EH (cell line): ENCODE measurements around the gene APLP2.
A peak's percentile ranks its signal among the peaks of the same experiment; 100 is the strongest.

Experiments
- DNase-seq: peaks from one replicate; pipeline ENCODE4 v3.0.0-alpha.2; 2015; ENCODE audit warnings: low read depth

Gene APLP2

DNA sequence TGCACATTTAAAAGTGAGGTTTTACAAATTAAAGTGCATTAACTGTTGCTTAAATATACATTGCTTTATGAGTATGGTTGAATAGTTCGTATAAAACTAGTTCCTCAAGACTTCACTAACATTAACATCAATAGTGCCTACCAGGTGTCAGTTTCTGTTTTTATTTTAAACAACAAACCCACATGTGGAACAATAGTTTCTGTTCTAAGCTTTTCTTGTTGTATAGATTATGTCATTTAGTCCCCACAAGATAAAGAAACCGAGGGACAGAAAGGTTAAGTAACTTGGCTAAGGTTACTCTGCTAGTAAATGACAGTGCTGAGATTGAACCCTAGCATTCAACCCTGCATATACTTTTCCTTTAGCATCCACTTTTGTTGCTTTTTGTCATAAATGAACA lies 48.5 kb downstream of the APLP2 start:
- DNase-seq: no peak

DNA sequence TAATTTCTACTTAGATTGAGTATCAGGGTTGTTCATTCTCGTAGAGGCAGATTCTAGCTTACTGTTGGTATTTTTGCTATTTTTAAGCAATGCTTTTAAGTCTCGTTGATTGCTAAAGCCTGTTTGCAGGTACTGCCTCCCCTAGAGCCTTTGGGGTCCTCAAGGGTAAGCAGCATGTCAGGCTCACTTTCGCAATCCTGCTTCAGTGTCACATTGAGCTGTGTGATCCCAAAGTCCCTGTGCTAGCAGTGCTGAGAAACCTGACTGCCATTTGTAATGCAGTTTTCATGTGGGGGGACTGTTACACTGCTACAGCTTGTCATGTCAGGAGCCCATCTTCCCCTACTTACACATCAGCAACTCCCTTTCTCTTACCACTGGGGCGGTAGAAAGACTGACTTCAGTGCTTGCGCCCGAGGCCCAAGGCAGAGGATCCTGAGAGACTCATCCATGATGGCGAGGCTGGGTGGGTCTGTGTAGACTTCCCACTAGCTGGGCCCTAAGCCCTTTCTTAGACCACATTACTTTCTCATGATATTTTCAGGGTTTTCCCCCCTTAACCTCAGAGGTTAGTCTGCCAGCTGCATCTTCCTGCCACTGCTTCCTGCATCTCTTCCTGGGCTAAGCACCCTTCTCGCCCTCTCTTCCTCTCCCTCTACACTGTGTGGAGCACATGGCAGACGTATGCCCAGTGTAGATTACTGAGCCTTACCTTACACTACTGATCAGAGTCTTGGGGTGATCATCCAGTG lies 49.1 kb downstream of the APLP2 start:
- no peak for DNase-seq

DNA sequence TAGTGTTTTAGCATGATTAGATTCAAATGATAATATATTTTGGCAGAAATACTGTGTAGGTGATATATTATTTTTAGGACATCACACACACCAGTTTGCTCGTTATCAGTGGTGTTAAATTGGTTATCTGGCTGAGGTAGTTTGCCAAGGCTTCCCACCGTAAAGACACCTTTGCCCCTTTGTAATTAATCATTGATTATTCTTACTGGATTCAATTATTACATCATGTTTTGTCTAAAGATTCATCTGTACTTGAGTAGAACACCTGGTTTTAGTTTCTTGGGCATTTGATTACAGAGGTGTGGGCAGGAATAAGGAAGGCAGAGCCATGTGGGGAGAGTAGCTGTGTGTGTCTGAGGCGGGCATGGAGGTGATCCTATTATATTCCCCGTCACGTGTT lies 50.4 kb downstream of the APLP2 start:
- DNase-seq: no peak

DNA sequence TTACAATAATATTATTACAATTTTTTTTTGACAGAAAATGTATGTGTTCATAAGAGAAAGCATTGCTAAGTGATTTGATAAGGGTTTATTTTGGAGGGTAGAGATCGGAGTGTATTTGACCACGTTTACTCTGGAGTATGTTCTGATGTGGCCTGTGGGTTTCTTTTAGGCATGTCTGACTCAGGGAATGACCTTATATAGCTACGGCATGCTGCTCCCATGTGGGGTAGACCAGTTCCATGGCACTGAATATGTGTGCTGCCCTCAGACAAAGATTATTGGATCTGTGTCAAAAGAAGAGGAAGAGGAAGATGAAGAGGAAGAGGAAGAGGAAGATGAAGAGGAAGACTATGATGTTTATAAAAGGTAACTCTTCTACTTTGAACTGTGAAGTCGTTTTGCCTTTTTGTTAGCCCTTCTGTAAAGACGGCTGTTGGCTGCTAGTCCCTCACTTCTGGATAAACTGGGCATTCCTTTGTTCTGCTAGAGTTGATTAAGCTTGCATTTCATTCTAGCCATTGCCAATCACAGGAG lies 51.8 kb downstream of the APLP2 start:
- DNase-seq: peak; percentile 61

DNA sequence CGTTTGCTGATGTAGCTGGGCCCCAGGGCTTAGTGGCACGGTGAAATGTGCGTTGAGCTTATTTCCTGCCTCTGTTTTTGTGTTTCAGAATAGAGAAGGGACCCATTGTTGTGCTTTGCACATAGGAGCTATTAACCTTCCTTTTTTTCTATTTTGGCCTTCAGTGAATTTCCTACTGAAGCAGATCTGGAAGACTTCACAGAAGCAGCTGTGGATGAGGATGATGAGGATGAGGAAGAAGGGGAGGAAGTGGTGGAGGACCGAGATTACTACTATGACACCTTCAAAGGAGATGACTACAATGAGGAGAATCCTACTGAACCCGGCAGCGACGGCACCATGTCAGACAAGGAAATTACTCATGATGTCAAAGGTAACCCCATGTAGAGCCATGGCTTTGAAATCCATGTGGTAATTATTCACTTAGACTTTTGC lies 52.5 kb downstream of the APLP2 start:
- no peak for DNase-seq

DNA sequence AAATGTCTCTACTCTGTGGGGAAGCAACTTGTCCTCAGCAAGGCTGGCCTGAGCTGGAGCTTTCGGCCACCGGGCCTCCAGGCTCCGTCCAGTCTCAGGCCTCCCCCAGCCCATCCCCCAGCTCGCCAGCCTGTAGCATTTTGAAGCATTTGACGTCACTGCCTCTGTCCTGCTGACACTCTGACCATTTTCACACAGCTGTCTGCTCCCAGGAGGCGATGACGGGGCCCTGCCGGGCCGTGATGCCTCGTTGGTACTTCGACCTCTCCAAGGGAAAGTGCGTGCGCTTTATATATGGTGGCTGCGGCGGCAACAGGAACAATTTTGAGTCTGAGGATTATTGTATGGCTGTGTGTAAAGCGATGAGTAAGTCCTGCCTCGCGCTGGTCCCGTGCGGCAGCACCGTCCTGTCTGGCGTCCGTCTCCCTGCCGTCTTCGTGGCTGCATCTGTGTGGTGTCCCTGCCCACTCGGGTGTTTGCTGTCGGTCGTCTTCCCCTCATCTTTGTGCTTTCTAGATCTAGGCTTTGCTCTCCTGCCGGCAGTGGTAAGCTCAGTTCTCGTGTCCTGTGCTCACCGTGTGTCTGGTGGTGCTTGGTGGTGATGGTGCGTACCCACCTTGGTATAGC lies 53.8 kb downstream of the APLP2 start:
- no peak for DNase-seq

DNA sequence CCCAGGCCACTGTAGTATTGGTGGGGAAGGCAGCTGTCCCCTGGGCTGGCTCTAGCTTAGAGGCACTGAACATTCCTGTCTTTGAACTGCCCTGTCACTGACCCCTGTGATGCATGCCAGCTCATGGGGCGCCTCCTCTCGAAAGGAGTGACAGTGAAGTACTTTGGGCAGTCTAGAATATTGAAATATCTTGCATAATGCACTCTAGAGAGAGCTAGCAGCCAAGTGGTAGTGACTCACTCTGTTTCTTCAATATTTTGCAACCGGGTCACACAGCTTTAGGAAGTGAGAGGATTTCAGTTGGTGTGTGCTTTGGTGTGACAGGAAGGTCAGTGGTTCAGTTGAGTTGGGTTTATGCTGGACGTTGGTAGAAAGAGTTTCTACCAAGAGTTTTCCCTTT lies 54.4 kb downstream of the APLP2 start:
- peak; percentile 88 for DNase-seq

DNA sequence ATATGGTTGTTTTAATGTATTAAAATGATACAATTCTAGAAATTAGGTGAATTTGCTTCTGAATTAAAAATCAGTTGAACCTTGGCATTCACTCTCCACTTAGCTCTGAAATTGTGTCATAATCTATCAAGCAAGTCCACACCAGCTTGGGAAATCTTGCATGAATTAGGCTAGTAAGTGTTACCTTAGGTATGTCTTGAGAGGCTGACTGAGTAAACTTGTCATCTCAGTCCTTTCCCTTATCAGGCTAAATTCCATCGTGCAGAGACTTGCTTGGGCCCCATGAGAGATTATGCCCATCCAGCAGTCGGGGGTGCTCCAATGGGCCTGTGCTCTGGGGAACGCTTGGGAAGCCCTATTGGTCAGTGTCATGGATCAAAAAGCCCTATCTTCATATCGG lies 55.9 kb downstream of the APLP2 start:
- no peak for DNase-seq

DNA sequence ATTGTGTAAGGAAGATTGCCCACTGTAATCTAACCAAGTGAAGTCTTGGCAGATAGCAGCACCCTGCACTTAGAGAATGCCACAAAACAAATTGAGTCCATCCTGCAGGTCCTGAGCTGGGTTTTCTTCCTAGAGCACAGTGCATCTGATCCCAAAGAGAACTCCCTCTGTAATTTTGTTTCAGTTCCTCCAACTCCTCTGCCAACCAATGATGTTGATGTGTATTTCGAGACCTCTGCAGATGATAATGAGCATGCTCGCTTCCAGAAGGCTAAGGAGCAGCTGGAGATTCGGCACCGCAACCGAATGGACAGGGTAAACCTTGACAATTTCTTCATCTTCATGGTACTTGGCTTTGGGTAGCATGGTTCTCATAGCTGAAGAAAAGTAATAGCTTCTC lies 56.8 kb downstream of the APLP2 start:
- DNase-seq: no peak

DNA sequence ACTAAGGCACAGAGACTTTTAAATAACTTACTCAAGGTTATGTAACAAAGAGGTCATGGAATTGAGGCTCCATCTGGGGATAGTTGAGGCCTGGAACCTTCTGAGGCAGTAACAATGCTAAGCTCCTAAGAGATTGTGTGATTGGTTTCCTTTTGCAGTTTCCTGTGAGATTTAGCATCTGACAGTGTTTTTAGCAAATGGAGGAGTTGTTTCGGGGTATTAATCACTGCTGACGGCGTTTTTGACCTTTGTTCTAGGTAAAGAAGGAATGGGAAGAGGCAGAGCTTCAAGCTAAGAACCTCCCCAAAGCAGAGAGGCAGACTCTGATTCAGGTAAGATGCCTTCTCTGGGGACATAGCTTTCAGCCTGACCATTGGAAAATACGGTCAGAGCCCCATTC lies 57.8 kb downstream of the APLP2 start:
- no peak for DNase-seq

DNA sequence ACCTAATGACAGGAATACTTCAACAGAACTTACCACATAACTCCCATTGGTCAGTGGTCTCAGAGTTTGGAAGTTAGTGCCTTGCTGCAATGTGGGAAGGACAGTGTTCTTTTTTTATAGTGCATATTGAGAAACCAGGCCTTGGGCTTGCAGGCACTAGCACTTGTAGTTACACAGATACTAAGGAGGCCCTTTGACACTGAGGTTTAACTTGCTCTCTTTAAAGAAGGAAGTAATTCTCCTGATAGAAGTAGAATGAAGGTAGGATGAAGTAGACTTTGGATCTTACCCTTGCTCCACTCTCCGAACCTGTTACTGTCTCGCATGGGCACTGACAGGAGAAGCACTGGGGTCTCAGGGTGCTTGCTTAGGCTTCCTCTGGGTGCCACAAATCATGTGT lies 58.9 kb downstream of the APLP2 start:
- DNase-seq: no peak

DNA sequence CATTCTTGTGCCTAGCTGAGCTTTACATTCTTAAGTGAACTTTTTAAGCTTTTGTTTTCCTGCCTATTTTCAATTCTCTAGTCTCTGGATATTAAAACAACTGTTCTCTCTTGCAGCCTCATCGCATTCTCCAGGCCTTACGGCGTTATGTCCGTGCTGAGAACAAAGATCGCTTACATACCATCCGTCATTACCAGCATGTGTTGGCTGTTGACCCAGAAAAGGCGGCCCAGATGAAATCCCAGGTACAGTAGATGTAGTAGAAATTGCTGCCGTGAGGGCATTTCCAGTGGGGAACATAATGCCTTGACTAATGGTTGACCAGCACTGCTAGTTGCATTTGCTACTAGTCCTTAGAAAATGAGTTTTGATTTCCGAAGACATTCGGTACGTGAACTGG lies 60.2 kb downstream of the APLP2 start:
- no peak for DNase-seq

DNA sequence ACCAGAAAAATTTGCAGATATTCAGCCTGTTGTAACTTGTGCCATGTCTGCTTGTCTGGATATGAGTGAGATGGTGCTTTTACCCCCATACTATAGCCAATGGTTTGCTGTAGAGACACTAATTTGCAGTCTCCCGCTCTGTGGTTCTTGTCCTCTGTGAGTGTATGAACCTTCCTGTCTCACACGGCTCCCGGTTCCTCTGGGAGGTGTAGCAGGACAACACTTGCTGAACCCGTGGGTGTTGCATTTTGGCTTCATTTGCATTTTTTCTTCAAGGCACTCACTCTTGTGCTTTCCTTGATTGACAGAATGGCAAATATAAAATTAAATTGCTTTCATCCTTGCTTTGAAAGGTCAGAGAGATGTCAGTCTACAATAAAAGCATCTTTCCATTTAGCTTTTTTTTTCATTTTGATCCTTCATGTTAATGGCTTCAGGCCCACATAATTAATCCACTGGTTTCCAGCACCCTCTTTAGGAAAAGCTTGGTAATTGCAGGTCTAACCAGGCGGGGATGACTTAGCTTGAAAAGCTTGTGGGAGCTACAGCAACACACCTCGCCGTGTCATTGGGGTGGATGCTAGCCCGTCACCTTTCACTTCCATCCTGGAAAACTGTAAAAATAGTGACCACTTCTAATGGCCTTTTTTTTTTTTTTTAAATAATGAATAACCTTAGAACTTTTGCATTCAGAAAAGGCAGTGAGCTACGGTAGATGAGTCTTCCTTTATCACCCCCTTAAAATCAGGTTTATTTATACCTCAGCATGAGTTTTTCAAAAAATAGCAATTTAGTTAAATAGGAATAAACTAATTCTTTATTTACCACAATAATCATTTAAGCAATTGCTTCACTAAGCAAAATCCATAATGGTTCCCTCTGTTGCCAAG lies 62.5 kb downstream of the APLP2 start:
- DNase-seq: peak; percentile 72

DNA sequence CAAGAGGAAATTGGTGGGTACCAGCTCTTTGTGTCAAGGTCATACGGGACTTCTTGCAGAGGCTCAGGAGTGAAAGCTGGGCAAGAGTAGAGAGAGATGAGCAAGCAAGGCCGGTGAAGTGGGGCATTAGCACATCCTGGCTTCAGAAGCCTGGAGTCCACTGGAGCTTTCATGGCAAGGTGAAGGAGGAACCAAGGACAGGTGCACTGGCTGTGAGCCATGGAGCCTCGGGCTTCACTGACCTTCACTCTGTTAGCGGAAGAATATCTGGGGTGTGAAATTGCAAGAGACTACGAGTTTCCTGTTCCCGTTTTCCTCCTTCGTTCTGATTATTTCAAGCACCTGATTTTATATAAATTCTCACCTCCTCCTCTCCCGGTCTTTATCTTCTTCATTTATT lies 64.0 kb downstream of the APLP2 start:
- DNase-seq: no peak

DNA sequence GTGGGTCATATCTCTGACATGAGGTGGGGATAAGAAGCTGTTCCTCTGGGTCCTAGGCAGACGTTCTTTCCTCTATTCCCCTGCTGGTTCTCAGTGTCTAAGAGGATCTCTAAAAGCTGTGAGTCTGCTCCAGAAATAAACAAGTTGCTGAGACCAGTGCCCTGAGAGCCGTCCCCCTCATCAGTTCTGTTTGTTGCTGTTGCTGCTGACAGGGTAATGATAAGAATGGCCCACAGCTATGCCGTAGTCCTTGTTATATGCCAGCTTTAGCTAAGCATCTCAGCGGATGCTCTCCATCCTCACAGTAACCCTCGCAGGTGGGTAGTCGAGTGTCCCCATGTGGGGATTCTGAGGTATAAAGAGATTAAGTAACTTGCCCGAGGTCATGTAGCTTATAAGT lies 66.4 kb downstream of the APLP2 start:
- no peak for DNase-seq

DNA sequence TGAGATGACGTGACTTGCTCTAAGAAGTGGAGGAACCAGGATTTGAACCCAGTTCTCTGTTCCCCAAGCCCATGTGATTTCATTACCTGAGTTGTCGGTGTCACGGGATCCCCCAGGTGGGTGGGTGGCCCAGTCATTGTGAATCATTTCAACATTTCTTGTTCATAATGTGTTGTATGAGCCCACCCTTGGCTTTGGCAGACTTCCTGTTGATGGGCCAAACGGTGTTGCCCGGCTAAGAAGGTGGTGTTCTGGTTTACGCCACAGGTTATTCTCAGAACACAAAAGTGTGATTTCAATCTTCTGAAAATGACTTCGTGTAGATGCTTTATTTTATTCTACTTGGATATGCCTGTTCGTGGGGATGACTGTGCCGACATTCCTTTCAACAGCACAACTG lies 68.3 kb downstream of the APLP2 start:
- DNase-seq: no peak

DNA sequence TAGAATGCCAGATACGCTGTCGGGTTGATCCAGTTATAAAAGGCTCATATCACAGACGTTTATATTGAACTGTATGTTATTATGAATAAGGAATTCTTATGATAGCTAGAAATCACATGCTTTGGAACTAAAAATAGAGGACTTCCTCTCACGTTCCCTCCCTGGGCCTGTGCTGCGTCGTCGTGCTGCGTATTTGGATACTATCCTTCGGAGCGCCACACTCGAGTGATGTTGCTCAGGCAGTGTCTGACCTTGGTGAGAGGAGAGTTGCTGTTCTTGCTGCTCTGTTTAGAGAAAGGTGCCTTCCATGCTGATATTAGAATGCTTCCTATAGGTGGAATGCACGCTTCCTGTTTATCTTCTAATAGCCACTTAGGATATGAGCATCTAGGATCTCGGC lies 69.7 kb downstream of the APLP2 start:
- DNase-seq: no peak

DNA sequence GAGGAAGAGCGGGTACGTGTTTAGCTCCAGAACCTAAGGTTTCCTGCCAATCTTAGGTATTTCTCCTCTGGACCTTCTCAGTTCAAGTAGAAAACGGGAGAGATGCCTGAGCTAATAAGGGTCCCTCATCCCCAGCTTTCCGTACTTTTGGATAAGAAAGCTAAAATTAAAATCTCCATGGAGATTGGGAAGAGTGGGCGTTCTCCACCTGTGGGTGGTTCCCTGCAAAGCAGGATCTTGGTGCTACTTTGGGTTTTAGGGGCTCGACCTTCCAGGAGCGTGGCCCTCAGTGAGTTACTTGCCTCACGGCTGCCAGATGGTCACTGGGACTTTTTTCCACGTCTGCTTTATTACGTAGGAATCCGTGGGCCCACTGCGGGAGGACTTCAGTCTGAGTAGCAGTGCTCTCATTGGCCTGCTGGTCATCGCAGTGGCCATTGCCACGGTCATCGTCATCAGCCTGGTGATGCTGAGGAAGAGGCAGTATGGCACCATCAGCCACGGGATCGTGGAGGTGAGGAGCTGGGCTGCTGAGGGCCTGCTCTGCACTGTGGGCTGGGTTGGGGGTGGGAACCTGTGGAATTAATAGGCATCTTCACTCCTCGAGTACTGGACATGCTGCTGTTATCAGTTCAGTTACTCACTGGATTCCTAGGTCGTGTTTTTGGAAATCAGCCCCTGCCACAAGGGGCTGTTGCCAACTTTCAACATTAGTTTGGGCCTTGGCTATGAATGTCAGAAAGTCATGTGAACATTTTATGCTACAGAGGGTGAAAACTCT lies 72.1 kb downstream of the APLP2 start:
- no peak for DNase-seq

DNA sequence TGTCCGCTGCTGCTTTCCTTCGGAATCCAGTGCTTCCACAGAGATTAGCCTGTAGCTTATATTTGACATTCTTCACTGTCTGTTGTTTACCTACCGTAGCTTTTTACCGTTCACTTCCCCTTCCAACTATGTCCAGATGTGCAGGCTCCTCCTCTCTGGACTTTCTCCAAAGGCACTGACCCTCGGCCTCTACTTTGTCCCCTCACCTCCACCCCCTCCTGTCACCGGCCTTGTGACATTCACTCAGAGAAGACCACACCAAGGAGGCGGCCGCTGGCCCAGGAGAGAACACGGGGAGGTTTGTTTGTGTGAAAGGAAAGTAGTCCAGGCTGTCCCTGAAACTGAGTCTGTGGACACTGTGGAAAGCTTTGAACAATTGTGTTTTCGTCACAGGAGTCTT lies 74.4 kb downstream of the APLP2 start:
- no peak for DNase-seq

DNA sequence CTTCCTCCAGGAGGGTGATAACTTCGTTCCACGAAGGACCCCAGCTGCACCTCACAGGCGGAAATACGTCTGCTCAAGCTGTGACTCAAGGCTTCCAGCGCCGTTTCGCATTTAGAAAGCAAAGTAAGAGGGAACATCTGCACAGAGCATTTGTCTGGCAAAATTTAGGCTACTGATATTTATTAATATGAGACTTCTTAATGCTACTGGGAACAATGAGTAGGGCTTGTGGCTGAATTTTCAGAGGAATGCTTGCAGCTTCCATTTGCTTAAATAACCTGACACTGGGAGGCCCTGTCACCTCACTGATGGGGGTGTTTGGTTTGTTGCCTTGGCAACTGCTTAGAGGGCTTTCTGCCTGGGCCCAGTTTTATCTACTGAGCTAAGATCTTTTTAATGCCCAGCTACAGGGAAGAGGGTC lies 75.2 kb downstream of the APLP2 start:
- no peak for DNase-seq

DNA sequence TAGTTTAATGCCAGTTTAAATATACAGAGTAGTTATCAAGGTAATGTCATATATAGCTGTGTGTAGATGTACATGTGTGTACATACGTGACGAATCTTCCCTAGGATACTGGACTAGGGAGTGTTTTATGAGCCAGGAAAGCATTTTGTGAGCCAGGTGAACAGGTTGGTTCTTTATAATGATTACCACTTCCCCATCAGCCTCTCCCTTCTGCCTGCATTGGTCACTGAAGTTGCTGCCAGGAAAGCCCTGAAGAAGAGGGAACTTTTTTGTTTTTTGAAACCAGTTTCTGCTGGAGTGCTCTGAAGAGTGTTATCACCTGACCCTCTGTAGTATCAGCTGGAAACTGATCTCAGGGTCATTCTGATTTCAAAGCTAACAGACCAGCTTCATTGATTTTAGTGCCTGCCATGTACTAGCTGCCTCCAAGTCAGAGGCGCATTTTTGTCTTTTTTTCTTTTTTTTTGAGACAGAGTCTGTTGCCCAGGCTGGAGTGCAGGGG lies 75.7 kb downstream of the APLP2 start:
- DNase-seq: no peak
